ENCODE results near the gene JUP.
A peak's percentile ranks its signal among the peaks of the same experiment; 100 is the strongest.

Gene JUP

DNA sequence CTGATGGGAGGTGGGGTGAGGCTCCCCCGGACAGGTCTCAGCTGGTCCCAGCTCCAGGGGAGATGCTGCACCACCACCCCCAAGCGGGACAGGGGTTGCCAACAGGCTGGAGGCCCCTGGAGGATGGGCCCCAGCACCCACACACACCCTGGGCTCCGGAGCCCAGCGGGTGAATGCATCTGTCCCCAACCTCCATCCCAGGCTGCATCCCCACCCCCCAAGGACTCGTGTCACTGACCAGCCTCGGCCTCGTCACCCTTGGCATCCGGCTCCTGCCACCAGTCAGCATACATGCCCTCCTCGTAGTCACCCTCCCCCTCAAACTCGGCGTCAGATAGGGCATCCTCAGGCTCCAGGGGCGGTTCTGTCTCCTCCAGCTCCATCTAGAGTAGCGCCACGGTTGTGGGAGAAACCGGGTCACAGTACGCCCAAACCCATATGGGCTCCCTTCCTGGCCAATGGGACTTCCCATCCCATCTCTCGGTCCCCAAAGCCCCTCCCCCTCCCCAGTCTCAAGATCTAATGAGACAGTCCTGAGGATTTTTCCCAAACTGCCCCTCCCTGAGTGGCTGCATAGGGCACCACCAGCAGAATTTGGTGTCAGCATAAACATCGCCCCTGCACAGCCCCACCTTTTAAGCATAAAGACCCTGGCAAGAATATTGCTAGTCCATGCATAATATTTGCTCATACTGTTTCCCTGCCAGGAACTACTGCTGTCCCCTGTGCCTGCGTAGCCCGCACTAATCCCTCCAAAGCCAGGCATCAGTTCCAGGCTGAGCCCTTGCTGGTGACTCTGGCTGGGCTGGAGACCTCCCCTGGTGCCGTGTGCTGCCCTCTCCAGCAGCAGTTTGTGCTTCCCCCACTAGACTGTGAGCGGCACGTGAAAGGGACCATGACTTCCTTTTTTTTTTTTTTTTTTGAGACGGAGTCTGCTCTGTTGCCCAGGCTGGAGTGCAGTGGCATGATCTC lies 16.8 kb upstream of the JUP start:
- no peaks in the 10 kb centered on the region for H3K9me3 ChIP-seq (ENCODE audit: insufficient read depth, low read length)
- H3K36me3 ChIP-seq (ENCODE audit: insufficient read depth, insufficient read length, low read length) = peaks cover 46% of the 10 kb centered on the region
- TF ChIP-seq SUZ12 (IDR thresholded peaks at IDR 0.05; ENCODE audit: extremely low read depth, insufficient read depth, insufficient read length) (no peak), YY1 (IDR thresholded peaks at IDR 0.05; ENCODE audit: insufficient read depth, insufficient read length) (no peak), ZNF274 (IDR thresholded peaks at IDR 0.05; ENCODE audit: low read depth, low read length) (no peak)
- H3K9ac ChIP-seq (ENCODE audit: insufficient read length, low read depth) = no peak overlapping the region
- DNase-seq (ENCODE audit: low read depth, low spot score) = no peak
- H3K4me3 ChIP-seq (ENCODE audit: insufficient read length, low read depth) = no peak overlapping the region
- no peaks in the 10 kb centered on the region for H3K27me3 ChIP-seq (ENCODE audit: insufficient read depth, insufficient read length)
- H3K4me1 ChIP-seq (ENCODE audit: insufficient read depth, insufficient read length) = peaks cover 16% of the 10 kb centered on the region

DNA sequence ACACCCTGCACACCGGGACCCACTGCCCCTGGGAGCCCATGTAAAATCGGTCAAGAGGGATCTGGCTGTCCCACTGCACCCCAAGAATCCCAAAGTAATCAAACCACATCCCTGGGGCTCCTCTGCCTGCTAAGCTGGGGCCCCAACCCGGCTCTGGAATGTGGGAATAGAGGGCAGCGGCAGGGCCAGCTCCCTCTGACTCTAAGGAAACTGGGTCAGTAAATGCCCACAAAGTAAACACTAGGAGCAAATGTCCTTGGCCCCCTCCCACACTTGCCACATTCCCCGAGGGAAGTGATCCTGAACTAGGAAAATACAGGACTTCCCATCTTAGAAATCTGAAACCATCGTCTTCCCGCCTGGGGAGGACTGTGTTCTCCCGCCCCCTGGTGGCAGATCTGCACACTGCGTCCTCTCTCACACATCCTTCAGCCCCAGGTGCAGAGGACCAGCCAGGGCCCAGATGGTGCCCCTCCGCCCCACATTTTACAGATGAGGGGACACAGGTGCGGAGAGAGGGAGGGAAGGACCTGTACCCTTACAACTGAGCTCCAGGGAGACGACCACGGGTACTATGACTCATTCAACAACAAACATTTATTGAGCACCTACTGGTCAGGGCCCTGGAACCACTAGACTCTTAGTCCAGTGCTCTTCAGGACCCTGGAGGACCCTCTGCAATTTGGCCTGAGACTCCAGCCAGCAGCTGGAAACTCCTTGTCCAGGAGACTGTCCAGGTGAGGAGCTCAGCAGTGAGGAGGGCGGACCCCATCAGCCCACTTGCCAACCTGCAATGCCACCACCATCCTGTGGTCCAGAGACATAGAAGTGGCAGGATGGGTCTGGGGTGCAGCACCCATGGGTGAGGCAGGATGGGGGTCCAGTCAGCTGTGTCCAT lies 15.1 kb upstream of the JUP start:
- no peak for DNase-seq (ENCODE audit: low read depth, low spot score)
- peak overlapping the region; percentile 68 for H3K9ac ChIP-seq (ENCODE audit: insufficient read length, low read depth)

DNA sequence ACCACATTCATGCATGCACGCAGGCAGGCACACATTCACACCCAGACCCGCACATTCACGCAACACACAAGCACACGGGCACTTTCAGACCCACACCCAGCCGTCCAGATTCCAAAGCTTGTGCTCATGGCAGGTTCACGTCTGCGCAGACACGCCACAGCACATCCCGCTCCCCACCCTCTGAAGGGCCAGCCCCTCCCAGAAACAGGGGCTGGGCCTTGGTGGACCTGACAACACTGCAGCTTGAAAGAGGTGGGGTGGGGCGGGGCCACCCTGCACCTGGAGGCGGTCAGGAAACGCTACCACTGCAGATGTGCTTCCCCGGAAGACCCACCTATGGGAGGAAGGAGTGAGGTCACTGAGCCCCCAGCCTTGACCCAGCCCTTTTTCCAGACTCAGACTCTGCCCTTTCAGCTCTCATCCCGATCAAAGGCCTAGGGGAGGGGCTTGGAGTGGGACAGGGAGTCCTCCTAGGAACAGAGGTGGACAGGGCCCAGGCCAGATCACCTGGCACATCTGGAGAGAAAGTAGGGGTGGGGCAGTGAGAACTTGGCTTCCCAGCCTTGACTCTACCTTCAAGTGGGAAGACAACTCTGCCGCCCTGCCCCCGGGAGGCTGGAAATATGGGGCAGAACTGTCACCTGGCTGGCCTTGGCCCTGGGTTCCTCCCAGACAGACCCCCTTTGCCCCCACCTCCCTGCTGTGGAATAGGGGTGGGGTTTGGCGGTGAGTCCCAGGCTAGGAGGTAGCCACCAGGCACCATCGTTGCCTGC lies 14.3 kb upstream of the JUP start:
- Histone ChIP-seq H3K9me3 (ENCODE audit: insufficient read depth, low read length) (no peaks in the 10 kb centered on the region), H3K9ac (ENCODE audit: insufficient read length, low read depth) (peak overlapping the region; percentile 68), H3K4me3 (ENCODE audit: insufficient read length, low read depth) (no peak overlapping the region), H3K36me3 (ENCODE audit: insufficient read depth, insufficient read length, low read length) (peaks cover 25% of the 10 kb centered on the region), H3K4me1 (ENCODE audit: insufficient read depth, insufficient read length) (peaks cover 20% of the 10 kb centered on the region), H3K27me3 (ENCODE audit: insufficient read depth, insufficient read length) (peaks cover 5% of the 10 kb centered on the region)
- no peak for TF ChIP-seq ZNF274 (IDR thresholded peaks at IDR 0.05; ENCODE audit: low read depth, low read length)
- TF ChIP-seq SUZ12 (IDR thresholded peaks at IDR 0.05; ENCODE audit: extremely low read depth, insufficient read depth, insufficient read length) = no peak
- TF ChIP-seq YY1 (IDR thresholded peaks at IDR 0.05; ENCODE audit: insufficient read depth, insufficient read length) = no peak
- no peak for DNase-seq (ENCODE audit: low read depth, low spot score)

More for the DNA sequence above, 15.1 kb upstream of the JUP start:
- peaks cover 16% of the 10 kb centered on the region for H3K4me1 ChIP-seq (ENCODE audit: insufficient read depth, insufficient read length)
- no peak overlapping the region for H3K4me3 ChIP-seq (ENCODE audit: insufficient read length, low read depth)
- peaks cover 33% of the 10 kb centered on the region for H3K36me3 ChIP-seq (ENCODE audit: insufficient read depth, insufficient read length, low read length)
- H3K9me3 ChIP-seq (ENCODE audit: insufficient read depth, low read length) = no peaks in the 10 kb centered on the region
- no peaks in the 10 kb centered on the region for H3K27me3 ChIP-seq (ENCODE audit: insufficient read depth, insufficient read length)
- TF ChIP-seq YY1 (IDR thresholded peaks at IDR 0.05; ENCODE audit: insufficient read depth, insufficient read length) = no peak
- TF ChIP-seq SUZ12 (IDR thresholded peaks at IDR 0.05; ENCODE audit: extremely low read depth, insufficient read depth, insufficient read length) = no peak
- TF ChIP-seq ZNF274 (IDR thresholded peaks at IDR 0.05; ENCODE audit: low read depth, low read length) = no peak

DNA sequence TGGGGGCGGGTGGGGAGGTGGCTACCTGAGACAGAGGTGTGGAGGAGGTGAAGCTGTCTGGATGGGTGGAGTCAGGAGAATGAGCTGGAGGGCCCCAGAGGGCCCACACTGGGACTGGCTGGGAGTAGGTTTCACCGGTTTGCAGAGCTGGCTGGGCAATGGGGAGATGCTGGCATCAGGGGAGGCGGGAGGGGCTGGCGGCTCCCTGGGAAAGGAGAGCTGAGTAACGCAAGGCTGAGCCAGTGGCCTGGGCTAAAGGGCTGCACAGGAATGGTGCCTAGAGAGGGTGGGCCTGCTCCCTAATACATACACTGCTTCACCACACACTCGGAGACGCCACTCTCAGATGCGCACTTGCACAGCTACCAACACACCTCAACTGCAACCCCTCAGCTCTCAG lies 12.9 kb upstream of the JUP start:
- Histone ChIP-seq H3K9me3 (ENCODE audit: insufficient read depth, low read length) (no peaks in the 10 kb centered on the region), H3K9ac (ENCODE audit: insufficient read length, low read depth) (no peak overlapping the region), H3K4me3 (ENCODE audit: insufficient read length, low read depth) (no peak overlapping the region), H3K36me3 (ENCODE audit: insufficient read depth, insufficient read length, low read length) (peaks cover 16% of the 10 kb centered on the region), H3K27me3 (ENCODE audit: insufficient read depth, insufficient read length) (peaks cover 5% of the 10 kb centered on the region), H3K4me1 (ENCODE audit: insufficient read depth, insufficient read length) (peaks cover 22% of the 10 kb centered on the region)
- DNase-seq (ENCODE audit: low read depth, low spot score) = no peak
- TF ChIP-seq SUZ12 (IDR thresholded peaks at IDR 0.05; ENCODE audit: extremely low read depth, insufficient read depth, insufficient read length) (no peak), ZNF274 (IDR thresholded peaks at IDR 0.05; ENCODE audit: low read depth, low read length) (no peak), YY1 (IDR thresholded peaks at IDR 0.05; ENCODE audit: insufficient read depth, insufficient read length) (no peak)

DNA sequence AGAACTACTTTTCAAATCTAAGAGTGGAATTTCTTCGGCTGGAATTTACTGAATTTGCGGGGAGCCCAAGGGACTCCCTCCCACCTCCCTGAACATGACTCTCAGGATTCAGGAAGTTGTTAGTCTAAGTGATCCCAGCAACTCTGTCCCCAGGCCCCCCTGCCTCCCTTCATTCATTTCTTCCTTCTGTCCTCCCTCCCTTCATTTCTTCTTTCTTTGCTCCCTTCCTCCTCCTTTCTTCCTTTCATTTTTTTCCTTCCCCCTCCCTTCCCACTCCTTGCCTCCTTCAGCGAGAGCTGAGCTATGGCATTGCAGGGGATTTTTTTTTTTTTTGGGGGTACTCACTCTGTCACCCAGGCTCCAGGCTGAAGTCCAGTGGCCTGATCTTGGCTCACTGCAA lies 10.9 kb upstream of the JUP start:
- Histone ChIP-seq H3K36me3 (ENCODE audit: insufficient read depth, insufficient read length, low read length) (peaks cover 8% of the 10 kb centered on the region), H3K4me3 (ENCODE audit: insufficient read length, low read depth) (no peak overlapping the region), H3K9me3 (ENCODE audit: insufficient read depth, low read length) (no peaks in the 10 kb centered on the region), H3K9ac (ENCODE audit: insufficient read length, low read depth) (peak overlapping the region; percentile 13), H3K4me1 (ENCODE audit: insufficient read depth, insufficient read length) (peaks cover 29% of the 10 kb centered on the region), H3K27me3 (ENCODE audit: insufficient read depth, insufficient read length) (peaks cover 5% of the 10 kb centered on the region)
- TF ChIP-seq SUZ12 (IDR thresholded peaks at IDR 0.05; ENCODE audit: extremely low read depth, insufficient read depth, insufficient read length) = no peak
- TF ChIP-seq ZNF274 (IDR thresholded peaks at IDR 0.05; ENCODE audit: low read depth, low read length) = no peak
- TF ChIP-seq YY1 (IDR thresholded peaks at IDR 0.05; ENCODE audit: insufficient read depth, insufficient read length) = no peak
- no peak for DNase-seq (ENCODE audit: low read depth, low spot score)

DNA sequence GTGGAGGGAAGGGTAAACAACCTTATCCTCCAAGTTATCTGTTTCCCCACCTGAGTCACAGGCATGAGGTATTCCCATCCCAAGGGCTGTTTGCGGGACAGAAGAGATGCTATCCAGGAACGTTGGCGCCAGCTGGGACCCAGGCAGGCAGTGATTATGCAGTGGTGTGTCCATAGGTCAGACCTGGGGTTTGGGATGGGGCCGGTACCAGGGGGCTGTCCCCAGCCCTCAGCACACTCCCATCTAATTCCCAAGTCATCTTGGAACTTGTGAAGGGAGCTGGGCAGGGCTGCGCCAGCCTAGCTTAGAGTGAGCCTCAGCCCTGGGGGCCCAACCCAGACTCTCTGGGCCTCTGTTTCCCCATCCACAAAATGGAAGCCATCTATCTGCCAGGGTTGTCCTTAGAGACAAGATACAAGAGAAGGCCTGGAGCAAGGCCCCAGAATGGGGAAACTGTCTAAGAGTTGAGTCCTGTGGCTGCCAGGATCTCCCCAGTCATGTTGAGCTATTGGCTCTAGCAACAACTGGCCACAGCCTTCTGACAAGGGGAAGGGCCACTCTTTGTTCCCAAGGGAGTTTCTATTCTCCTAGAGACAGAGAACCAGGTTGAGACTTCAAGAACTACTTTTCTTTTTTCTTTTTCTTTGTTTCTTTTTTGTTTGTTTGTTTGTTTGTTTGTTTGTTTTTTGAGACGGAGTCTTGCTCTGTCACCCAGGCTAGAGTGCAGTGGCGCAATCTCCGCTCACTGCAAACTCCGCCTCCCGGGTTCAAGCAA lies 9.8 kb upstream of the JUP start:
- Histone ChIP-seq H3K4me3 (ENCODE audit: insufficient read length, low read depth) (no peak overlapping the region), H3K4me1 (ENCODE audit: insufficient read depth, insufficient read length) (peaks cover 35% of the 10 kb centered on the region), H3K9me3 (ENCODE audit: insufficient read depth, low read length) (no peaks in the 10 kb centered on the region), H3K36me3 (ENCODE audit: insufficient read depth, insufficient read length, low read length) (no peaks in the 10 kb centered on the region), H3K9ac (ENCODE audit: insufficient read length, low read depth) (no peak overlapping the region), H3K27me3 (ENCODE audit: insufficient read depth, insufficient read length) (peaks cover 8% of the 10 kb centered on the region)
- DNase-seq (ENCODE audit: low read depth, low spot score) = no peak
- TF ChIP-seq YY1 (IDR thresholded peaks at IDR 0.05; ENCODE audit: insufficient read depth, insufficient read length) = no peak
- no peak for TF ChIP-seq SUZ12 (IDR thresholded peaks at IDR 0.05; ENCODE audit: extremely low read depth, insufficient read depth, insufficient read length)
- TF ChIP-seq ZNF274 (IDR thresholded peaks at IDR 0.05; ENCODE audit: low read depth, low read length) = no peak

Data from NT2/D1 (cell line).